Activated T-helper 9 cell treated with anti-CD3 and anti-CD28 coated beads, Interleukin-2, amount 50 U/mL, for 16 hours (primary cell): ENCODE data around the gene OXCT1.
"Not testable (repeated sequence)": the region's sequence is repeated elsewhere in the genome, so short reads cannot be mapped to it uniquely, and the experiment has no call there.

Experiments
- DNase-seq: peaks from one replicate; pipeline ENCODE4 v3.0.0-alpha.2; 2020; ENCODE audit warnings: low read depth

Gene OXCT1

GRCh38 chr5:41716382-41716781 lies 153.8 kb downstream of the OXCT1 start:
- DNase-seq, result no peak

DNA sequence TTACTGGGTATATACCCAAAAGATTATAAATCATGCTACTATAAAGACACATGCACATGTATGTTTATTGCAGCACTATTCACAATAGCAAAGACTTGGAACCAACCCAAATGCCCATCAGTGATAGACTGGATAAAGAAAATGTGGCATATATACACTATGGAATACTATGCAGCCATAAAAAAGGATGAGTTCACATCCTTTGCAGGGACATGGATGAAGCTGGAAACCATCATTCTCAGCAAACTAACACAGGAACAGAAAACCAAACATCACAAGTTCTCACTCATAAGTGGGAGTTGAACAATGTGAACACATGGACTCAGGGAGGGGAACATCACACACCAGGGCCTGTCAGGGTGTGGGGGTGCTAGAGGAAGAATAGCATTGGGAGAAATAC lies 155.8 kb downstream of the OXCT1 start:
- DNase-seq, result not testable (repeated sequence)

- DNase-seq, result no peak
Observed at GRCh38 chr5:41708604-41708940, 161.7 kb downstream of the OXCT1 start.

DNA sequence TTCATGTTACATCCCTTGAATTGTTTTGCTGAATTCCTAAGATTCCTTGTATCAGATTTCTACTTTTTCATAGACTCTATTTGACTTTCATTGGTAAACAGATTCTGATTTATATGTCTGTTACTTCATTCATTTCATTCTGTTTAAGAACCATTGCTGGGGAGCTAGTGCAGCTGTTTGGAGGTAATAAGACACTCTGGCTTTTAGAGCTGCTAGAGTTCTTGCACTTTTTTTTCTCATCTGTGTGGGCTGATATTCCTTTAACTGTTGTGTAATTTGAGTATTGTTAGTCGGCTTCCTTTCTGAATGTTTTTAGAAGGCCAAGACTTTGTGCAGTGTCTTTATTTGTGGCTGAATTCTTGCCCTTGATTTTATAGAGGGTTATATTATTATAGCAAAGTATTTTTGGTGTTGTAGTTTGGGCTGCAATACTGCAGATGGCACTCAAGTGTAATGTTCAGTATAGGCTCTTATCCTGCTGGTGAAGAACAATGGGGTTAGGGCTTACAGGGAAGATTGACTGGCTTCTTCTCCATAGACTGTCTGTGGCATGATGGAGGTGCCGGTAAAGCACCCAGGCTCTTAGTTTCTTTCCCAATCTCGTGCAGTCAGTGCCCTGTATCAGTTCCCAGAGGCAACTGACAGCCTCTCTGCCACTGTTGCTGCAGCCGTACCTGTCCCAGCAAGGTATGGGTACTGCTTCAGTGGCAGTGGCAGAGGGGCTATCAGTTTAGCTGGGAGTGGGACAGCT lies 162.2 kb downstream of the OXCT1 start:
- DNase-seq, result no peak

- DNase-seq, result no peak
Observed at GRCh38 chr5:41695920-41696582, 174.2 kb downstream of the OXCT1 start.

GRCh38 chr5:41686767-41687166 lies 183.5 kb downstream of the OXCT1 start:
- DNase-seq, result no peak

DNA sequence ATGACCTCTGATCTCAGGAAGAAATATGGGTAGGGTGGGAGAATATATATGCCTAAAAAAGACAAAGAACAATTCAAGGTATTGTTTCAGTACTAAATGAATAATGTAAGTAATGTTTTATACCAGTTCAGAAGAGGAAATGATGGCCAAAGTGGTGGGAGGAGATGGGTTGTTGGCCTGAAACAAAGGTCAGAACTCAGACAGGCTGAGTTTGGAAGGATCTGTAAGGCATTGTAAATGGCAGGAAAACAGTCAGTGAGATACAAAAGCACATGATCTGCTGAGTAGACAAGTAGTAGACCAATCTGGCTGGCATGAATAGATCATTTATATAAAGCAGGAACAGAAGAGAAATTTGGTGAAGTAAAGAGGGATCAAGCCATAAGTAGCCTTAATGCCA lies 184.0 kb downstream of the OXCT1 start:
- no peak for DNase-seq

GRCh38 chr5:41683181-41683580 lies 187.0 kb downstream of the OXCT1 start:
- no peak for DNase-seq

DNA sequence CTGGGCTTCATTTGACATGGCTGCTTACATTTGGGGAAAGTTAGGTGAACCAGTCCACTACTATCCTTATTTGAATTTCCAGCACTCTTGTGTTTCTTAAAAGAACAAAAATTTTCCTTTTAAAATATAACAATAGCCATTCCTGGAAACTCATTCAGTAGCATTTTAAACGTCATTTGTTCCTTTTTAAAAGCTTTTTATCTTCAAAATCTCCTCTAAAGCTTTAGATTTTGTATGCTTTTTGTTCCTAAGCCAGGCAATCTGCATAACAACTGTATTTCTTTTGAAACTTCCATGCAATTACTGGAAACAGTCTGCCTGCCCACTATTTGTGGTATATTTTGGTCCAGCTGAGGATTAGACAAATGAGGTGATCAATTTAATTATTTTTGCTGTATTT lies 187.6 kb downstream of the OXCT1 start:
- no peak for DNase-seq

DNA sequence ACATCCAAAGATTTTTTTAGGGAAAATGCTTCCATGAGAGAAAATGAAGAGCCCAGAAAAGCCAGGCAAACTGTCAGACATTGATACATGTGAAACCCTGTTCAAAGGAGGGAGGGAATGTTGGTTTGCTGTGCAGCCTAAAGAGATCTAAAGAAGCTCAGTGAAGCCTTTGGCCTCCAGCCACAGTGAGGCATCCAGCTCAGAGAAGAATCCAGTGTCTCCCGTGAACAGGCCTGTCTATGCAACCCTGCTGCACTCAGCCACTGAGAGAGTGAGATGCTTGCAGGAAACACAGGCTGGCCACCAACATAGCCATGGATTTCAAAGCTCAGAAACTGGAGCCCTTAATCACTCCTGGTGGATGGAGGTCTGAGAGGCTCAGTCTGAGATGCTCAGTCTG lies 188.4 kb downstream of the OXCT1 start:
- DNase-seq, result no peak
